Measurements from ENCODE around the gene SORCS2.

DNA sequence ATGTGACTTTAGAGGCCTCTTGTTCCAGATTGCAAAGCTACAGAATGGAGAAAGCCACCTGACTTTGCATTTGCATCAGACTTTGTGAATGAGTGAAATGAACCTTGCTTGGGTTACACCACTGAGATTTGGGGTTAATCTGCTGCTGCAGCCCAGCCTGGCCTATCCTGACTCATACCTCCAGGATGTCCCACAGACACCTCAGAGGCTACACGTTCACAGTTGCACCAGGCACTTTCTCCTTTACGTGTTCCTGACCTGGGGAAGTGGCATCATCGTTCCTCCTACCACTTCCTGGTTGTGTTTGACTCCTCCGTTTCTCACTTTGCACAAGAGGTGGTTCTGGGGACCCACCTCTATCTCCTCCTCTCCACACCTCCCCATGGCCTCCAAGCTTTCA, 9.2 kb upstream of the SORCS2 start:
- TF ChIP-seq, protein P1, sequence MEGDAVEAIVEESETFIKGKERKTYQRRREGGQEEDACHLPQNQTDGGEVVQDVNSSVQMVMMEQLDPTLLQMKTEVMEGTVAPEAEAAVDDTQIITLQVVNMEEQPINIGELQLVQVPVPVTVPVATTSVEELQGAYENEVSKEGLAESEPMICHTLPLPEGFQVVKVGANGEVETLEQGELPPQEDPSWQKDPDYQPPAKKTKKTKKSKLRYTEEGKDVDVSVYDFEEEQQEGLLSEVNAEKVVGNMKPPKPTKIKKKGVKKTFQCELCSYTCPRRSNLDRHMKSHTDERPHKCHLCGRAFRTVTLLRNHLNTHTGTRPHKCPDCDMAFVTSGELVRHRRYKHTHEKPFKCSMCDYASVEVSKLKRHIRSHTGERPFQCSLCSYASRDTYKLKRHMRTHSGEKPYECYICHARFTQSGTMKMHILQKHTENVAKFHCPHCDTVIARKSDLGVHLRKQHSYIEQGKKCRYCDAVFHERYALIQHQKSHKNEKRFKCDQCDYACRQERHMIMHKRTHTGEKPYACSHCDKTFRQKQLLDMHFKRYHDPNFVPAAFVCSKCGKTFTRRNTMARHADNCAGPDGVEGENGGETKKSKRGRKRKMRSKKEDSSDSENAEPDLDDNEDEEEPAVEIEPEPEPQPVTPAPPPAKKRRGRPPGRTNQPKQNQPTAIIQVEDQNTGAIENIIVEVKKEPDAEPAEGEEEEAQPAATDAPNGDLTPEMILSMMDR (conservative IDR thresholded peaks at IDR 0.05; ENCODE audit: low read length), result no peak
- no peak for TF ChIP-seq EZH2phosphoT487 (IDR thresholded peaks at IDR 0.05; ENCODE audit: borderline replicate concordance, low read depth, low read length)

Data from OCI-LY7 (cell line).